OCI-LY7 (cell line): ENCODE measurements around the gene DNAJC8. TPM values are rescaled to one million over a fixed set of nuclear protein-coding genes. Genes with fewer than 3 reads are reported as not detected.

Experiments
- BruUV-seq: library from RNA; stranded (reverse); fragments of 400-500 nt; replicated peaks from 2 replicates; lab custom pipeline; 2021; lab: Mats Ljungman, UMichigan
- CTCF ChIA-PET: fragments of 300-600 bp; sonication (Branson Sonifier 250); formaldehyde crosslinking; loops from one replicate; lab custom pipeline; 2022; ENCODE audit warnings: antibody characterized with exemption; ENCODE audit not compliant: unreplicated experiment; lab: Charles Lee
- POLR2A ChIA-PET: fragments of 300-600 bp; sonication (Branson Sonifier 250); formaldehyde crosslinking; loops from one replicate; lab custom pipeline; 2022; ENCODE audit warnings: antibody characterized with exemption; lab: Charles Lee
- DNase-seq: peaks from one replicate; pipeline ENCODE4 v3.0.0-alpha.2; 2015; ENCODE audit warnings: low spot score
- H2AFZ ChIP-seq: fragments of 200-600 bp; sonication (generic), shearing (Covaris generic); 2 replicates; pipeline ENCODE4 v1.6.1; 2014; ENCODE audit warnings: mild to moderate bottlenecking, antibody characterized with exemption, low read length, moderate library complexity
- H3K27ac ChIP-seq: fragments of 200-600 bp; sonication (generic); 2 replicates; pipeline ENCODE4 v1.5.1; 2014; ENCODE audit warnings: mixed run types, low read depth, mild to moderate bottlenecking, moderate library complexity, low read length, inconsistent platforms; ENCODE audit not compliant: poor library complexity, severe bottlenecking
- H3K36me3 ChIP-seq: fragments of 200-600 bp; sonication (generic); 2 replicates; pipeline ENCODE4 v1.6.1; 2014; ENCODE audit warnings: mild to moderate bottlenecking, antibody characterized with exemption, low read length, moderate library complexity, mixed read lengths; ENCODE audit not compliant: insufficient read depth
- H3K4me1 ChIP-seq: fragments of 200-600 bp; sonication (generic); 2 replicates; pipeline ENCODE4 v1.5.1; 2014; ENCODE audit warnings: mild to moderate bottlenecking, low read length; ENCODE audit not compliant: insufficient read depth, poor library complexity, severe bottlenecking
- H3K4me2 ChIP-seq: fragments of 200-600 bp; sonication (generic); 2 replicates; pipeline ENCODE4 v1.6.1; 2014; ENCODE audit warnings: mild to moderate bottlenecking, low read length
- H3K4me3 ChIP-seq: fragments of 200-600 bp; sonication (generic); 2 replicates; pipeline ENCODE4 v1.5.1; 2014; ENCODE audit warnings: mild to moderate bottlenecking, low read depth, low read length; ENCODE audit not compliant: poor library complexity, severe bottlenecking
- H3K79me2 ChIP-seq: fragments of 200-600 bp; sonication (generic); 2 replicates; pipeline ENCODE4 v1.6.1; 2016; ENCODE audit warnings: low read depth, mild to moderate bottlenecking, low read length, moderate library complexity, mixed read lengths; ENCODE audit not compliant: insufficient read depth
- H3K9me2 ChIP-seq: fragments of 200-600 bp; sonication (generic); 2 replicates; pipeline ENCODE4 v1.6.1; 2016; ENCODE audit warnings: mild to moderate bottlenecking, low read length, mixed read lengths; ENCODE audit not compliant: insufficient read depth
- H3K9me3 ChIP-seq: fragments of 200-600 bp; sonication (generic); 2 replicates; pipeline ENCODE4 v1.6.1; 2014; ENCODE audit warnings: mild to moderate bottlenecking, mixed run types, low read length, mixed read lengths
- H4K20me1 ChIP-seq: fragments of 200-600 bp; sonication (generic); 2 replicates; pipeline ENCODE4 v1.6.1; 2014; ENCODE audit warnings: mild to moderate bottlenecking, antibody characterized with exemption, low read length, moderate library complexity, mixed read lengths; ENCODE audit not compliant: insufficient read depth
- EZH2phosphoT487 ChIP-seq: fragments of 200-600 bp; sonication (generic); IDR thresholded peaks from 2 replicates; pipeline ENCODE4 v1.6.1; 2018; ENCODE audit warnings: low read depth, borderline replicate concordance, mild to moderate bottlenecking, mixed run types, antibody characterized with exemption, low read length, moderate library complexity, mixed read lengths
- intact Hi-C: fragments of 100-400 bp; cut with micrococcal nuclease; formaldehyde crosslinking; loops from one replicate; pipeline ENCODE4 v1.10.0; 2022; ENCODE audit not compliant: unreplicated experiment
- total RNA-seq, 2 experiments: library from RNA; depleted of rRNA in 1 of 2; stranded (reverse); fragments of >200 nt in 1 of 2; shearing (Covaris generic) in 1 of 2; gene quantifications; 2 replicates each; pipeline ENCODE4 v1.2.3, GENCODE V29; 2014 to 2022
- TF ChIP-seq, protein P1 (sequence below): fragments of 200-600 bp; sonication (generic); conservative IDR thresholded peaks from 2 replicates; pipeline ENCODE4 v1.5.1; 2014; ENCODE audit warnings: mild to moderate bottlenecking, antibody characterized with exemption, low read length, moderate library complexity, mixed read lengths

Gene DNAJC8
- total RNA-seq, 2 experiments from 2014 or later: 71.1 to 121 TPM

DNA sequence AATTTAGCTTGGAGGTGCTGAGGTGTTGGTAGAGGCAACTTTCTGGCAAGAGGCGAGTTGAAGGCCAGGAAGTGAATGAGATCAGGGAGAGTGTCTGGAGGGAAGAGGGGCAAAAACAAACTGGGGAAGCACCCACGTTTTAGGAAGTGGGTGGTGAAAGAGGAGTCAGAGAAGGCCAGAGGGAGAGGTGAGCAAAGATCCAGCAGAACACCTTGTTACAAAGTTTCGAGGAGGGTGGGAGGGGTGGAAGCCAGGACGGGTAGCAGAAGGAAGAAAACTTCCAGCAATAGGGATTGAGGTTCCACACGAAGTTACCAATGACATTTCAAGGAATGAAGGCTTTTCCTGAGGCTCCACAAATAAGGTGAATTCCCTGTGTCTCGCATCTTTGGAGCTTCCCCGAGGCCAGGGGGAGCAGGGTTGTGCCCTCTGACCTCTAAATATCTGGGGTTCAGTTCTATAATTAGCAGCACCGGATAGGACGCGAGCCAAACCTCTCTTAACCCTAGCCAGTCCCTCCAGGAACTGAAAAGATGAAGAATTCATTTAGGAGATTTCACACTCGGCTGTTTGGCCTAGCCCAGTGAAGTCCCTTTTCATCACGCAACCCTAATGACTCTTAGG is 25.9 kb upstream of the DNAJC8 start:
- POLR2A ChIA-PET: interaction anchor here (0.6 to 3.1 kb wide), 11 partner anchors 9 to 104 kb away, joined by 3 to 36 read pairs (median 4); partner anchors contain the start of genes ATP5IF1 and MED18
- H3K27ac ChIP-seq: no peak overlapping the region
- CTCF ChIA-PET: interaction anchor here (1.0 kb wide), 1 partner anchor 10 kb away, joined by 12 read pairs; no protein-coding TSS in a partner anchor
- H4K20me1 ChIP-seq: 0 out of 2 replicates have a peak, but pooled peaks cover 4% of the 10 kb centered on the region
- BruUV-seq: TSS peak; percentile 95
- no peak for DNase-seq
- peak overlapping the region; percentile 94 for H3K4me3 ChIP-seq
- intact Hi-C loops: loop anchor here (1.0 kb wide), 1 partner anchor 10 kb away; no protein-coding TSS in a partner anchor
- H3K4me1 ChIP-seq: peaks cover 24% of the 10 kb centered on the region
- no peaks in the 10 kb centered on the region for H3K9me3 ChIP-seq
- TF ChIP-seq, protein P1, sequence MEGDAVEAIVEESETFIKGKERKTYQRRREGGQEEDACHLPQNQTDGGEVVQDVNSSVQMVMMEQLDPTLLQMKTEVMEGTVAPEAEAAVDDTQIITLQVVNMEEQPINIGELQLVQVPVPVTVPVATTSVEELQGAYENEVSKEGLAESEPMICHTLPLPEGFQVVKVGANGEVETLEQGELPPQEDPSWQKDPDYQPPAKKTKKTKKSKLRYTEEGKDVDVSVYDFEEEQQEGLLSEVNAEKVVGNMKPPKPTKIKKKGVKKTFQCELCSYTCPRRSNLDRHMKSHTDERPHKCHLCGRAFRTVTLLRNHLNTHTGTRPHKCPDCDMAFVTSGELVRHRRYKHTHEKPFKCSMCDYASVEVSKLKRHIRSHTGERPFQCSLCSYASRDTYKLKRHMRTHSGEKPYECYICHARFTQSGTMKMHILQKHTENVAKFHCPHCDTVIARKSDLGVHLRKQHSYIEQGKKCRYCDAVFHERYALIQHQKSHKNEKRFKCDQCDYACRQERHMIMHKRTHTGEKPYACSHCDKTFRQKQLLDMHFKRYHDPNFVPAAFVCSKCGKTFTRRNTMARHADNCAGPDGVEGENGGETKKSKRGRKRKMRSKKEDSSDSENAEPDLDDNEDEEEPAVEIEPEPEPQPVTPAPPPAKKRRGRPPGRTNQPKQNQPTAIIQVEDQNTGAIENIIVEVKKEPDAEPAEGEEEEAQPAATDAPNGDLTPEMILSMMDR: no peak
- TF ChIP-seq EZH2phosphoT487: no peak
- H2AFZ ChIP-seq: peak overlapping the region; percentile 81
- H3K4me2 ChIP-seq: peak overlapping the region; percentile 70
- H3K79me2 ChIP-seq: peaks cover 27% of the 10 kb centered on the region
- no peaks in the 10 kb centered on the region for H3K36me3 ChIP-seq
- no peaks in the 10 kb centered on the region for H3K9me2 ChIP-seq

DNA sequence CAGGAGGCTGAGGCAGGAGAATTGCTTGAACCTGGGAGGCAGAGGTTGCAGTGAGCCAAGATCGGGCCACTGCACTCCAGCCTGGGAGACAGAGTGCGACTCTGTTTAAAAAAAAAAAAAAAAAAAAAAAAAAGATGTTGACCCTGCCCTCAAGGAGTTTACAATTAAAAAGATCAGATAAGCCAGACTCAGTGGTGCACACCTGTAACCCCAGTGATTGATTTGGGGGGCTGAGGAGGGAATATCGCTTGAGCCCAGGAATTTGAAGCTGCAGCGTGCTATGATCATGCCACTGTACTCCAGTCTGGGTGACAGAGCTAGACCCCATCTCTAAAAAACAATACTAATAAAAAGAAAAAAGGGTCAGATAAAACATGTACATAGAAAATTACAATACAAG is 24.9 kb upstream of the DNAJC8 start:
- Histone ChIP-seq H3K79me2 (peaks cover 20% of the 10 kb centered on the region), H3K36me3 (no peaks in the 10 kb centered on the region), H3K9me3 (no peaks in the 10 kb centered on the region), H2AFZ (no peak overlapping the region), H3K9me2 (no peaks in the 10 kb centered on the region), H3K4me1 (peaks cover 24% of the 10 kb centered on the region), H4K20me1 (0 out of 2 replicates have a peak, but pooled peaks cover 4% of the 10 kb centered on the region), H3K27ac (no peak overlapping the region), H3K4me3 (no peak overlapping the region), H3K4me2 (no peak overlapping the region)
- intact Hi-C loops: no loop called here
- no TSS peak for BruUV-seq
- no peak for TF ChIP-seq EZH2phosphoT487
- TF ChIP-seq, protein P1: no peak
- no peak for DNase-seq
- POLR2A ChIA-PET: interaction anchor here (0.6 to 3.1 kb wide), 10 partner anchors 8 to 85 kb away, joined by 3 to 36 read pairs (median 4); partner anchors contain the start of genes ATP5IF1 and MED18
- CTCF ChIA-PET: no interaction called here
